BJ (cell line): ENCODE measurements around the gene TREX2. TPM values are rescaled to one million over a fixed set of nuclear protein-coding genes. Genes with fewer than 3 reads are reported as not detected.

Source experiments
- CTCF ChIA-PET: fragments of 350-600 bp; formaldehyde crosslinking; extraction: SDS; loops from one replicate; lab custom pipeline; 2021; ENCODE audit warnings: antibody characterized with exemption, inconsistent platforms; lab: Yijun Ruan, JAX
- POLR2A ChIA-PET: fragments of 300-600 bp; sonication (Branson Sonifier 250); formaldehyde crosslinking; extraction: SDS; loops from one replicate; lab custom pipeline; 2021; ENCODE audit warnings: antibody characterized with exemption; lab: Charles Lee
- DNase-seq: peaks from one replicate; pipeline ENCODE4 v3.0.0-alpha.2; 2011; ENCODE audit warnings: low read depth
- H3K27me3 ChIP-seq: 2 replicates; pipeline ENCODE4 v1.6.0; 2011; ENCODE audit warnings: low read length; ENCODE audit not compliant: control insufficient read depth, insufficient read depth
- H3K36me3 ChIP-seq: 2 replicates; pipeline ENCODE4 v1.5.1; 2011; ENCODE audit warnings: low read length; ENCODE audit not compliant: control insufficient read depth, insufficient read depth
- H3K4me3 ChIP-seq: 2 replicates; pipeline ENCODE4 v1.5.1; 2011; ENCODE audit warnings: low read depth, mild to moderate bottlenecking, control low read depth, low read length
- CTCF ChIP-seq: IDR thresholded peaks from 2 replicates; pipeline ENCODE4 v1.5.1; 2011; ENCODE audit warnings: low read depth, mild to moderate bottlenecking, control low read depth, inconsistent platforms, low read length, moderate library complexity; ENCODE audit not compliant: insufficient read depth
- polyA plus RNA-seq: library from polyadenylated mRNA; depleted of rRNA; stranded (reverse); fragments of >200 nt; gene quantifications from 2 replicates; pipeline ENCODE4 v1.2.3, GENCODE V29; 2011

Gene TREX2
- polyA plus RNA-seq, 1 experiment, result 1.1 TPM

DNA sequence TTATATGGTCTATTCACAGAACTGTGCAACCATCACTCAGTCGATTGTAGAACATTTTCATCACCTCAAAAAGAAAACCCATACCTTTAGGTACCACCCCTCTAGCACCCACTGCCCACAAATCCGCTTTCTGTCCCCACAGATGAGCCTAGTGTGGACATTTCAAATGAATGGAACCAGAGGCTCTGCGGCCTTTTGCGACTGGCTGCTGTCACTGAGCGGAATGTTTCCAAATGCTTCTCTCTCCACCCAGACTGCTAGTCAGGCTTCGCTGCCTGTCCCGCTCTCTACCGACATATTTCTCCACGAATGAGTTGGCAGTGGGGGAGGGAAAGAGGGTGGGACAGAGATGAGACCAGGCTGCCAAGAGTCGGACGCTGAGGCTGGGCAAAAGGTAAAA lies 47.2 kb upstream of the TREX2 start:
- CTCF ChIA-PET, result interaction anchor here (1.3 to 5.9 kb wide), 3 partner anchors 10 to 32 kb away, joined by 3 to 77 read pairs (median 3); partner anchors contain the start of gene HAUS7

DNA sequence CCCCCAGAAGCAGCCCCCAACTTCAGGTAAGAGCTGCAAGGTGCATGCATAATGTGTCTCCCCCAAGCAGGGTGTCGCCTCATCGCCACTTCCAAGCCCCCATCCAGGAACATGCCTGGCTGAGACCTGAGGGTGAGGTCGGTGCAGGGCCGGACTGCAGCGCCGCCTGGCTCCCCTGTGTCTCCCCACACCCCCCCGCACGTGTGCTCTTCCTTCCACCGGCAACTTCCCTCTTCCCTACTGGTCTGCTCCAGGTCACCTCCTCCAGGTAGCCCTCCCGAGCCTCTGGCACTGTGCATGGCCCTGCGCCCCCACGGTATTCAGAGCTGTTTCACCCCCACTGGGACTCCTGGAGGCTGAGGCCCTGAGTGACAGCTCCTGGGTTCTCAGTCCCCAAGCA lies 46.7 kb upstream of the TREX2 start:
- Histone ChIP-seq H3K27me3 (no peaks in the 10 kb centered on the region), H3K4me3 (no peak overlapping the region), H3K36me3 (no peaks in the 10 kb centered on the region)
- DNase-seq, result no peak
- CTCF ChIA-PET, result interaction anchor here (1.1 to 3.3 kb wide), 4 partner anchors 16 to 32 kb away, joined by 3 to 23 read pairs (median 4); partner anchors contain the start of gene HAUS7
- TF ChIP-seq CTCF, result no peak
- POLR2A ChIA-PET, result interaction anchor here (0.6 kb wide), 1 partner anchor 21 kb away, joined by 3 read pairs; no protein-coding TSS in a partner anchor

More for the DNA sequence above, 47.2 kb upstream of the TREX2 start:
- TF ChIP-seq CTCF, result no peak
- H3K4me3 ChIP-seq, result no peak overlapping the region
- no peak for DNase-seq
- POLR2A ChIA-PET, result no interaction called here
- H3K36me3 ChIP-seq, result no peaks in the 10 kb centered on the region; the same call in 1 of the 2 replicates
- no peaks in the 10 kb centered on the region for H3K27me3 ChIP-seq

GRCh38 chrX:153491918-153492317 lies 46.1 kb upstream of the TREX2 start:
- POLR2A ChIA-PET, result no interaction called here
- DNase-seq, result no peak
- no peak for TF ChIP-seq CTCF
- CTCF ChIA-PET, result interaction anchor here (1.1 to 3.3 kb wide), 3 partner anchors 15 to 31 kb away, joined by 3 to 23 read pairs (median 4); partner anchors contain the start of gene HAUS7
- no peaks in the 10 kb centered on the region for H3K36me3 ChIP-seq
- H3K4me3 ChIP-seq, result no peak overlapping the region
- H3K27me3 ChIP-seq, result no peaks in the 10 kb centered on the region

DNA sequence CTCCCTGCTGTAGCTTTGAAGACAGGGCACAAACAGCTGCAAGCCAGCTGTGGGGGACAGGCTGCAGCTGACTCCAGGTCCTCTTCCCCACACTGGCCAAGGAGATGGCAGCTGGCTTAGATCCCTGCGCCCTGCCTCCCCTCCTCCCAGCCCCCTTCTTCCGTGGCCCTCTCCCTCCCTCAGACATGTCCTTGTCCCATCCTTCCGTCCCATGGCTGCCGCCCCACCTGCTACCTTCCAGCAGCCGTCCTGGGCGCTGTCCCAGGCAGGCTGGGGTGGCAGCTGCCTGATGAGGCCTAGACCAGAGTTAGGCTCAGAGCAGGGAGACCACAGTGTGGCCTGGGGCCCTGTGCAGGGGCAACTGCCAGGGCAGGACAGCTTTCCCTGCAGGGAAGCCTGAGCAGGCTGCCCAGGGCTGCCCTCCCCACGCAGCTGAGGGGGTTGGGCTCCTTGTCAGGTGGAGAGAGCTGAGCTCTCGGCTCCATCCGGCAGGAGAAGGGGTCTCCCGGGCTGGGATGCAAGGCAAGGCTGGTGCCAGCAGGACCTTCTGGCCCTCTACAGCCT lies 45.6 kb upstream of the TREX2 start:
- POLR2A ChIA-PET, result no interaction called here
- no peaks in the 10 kb centered on the region for H3K36me3 ChIP-seq
- no peaks in the 10 kb centered on the region for H3K27me3 ChIP-seq
- DNase-seq, result no peak
- H3K4me3 ChIP-seq, result no peak overlapping the region
- no peak for TF ChIP-seq CTCF
- CTCF ChIA-PET, result interaction anchor here (1.1 to 3.3 kb wide), 3 partner anchors 15 to 31 kb away, joined by 3 to 23 read pairs (median 4); partner anchors contain the start of gene HAUS7

GRCh38 chrX:153490217-153490930 lies 44.5 kb upstream of the TREX2 start:
- POLR2A ChIA-PET, result no interaction called here
- H3K27me3 ChIP-seq, result no peaks in the 10 kb centered on the region
- H3K4me3 ChIP-seq, result no peak overlapping the region
- CTCF ChIA-PET, result interaction anchor here (1.3 to 3.3 kb wide), 2 partner anchors 16 to 18 kb away, joined by 4 to 23 read pairs; partner anchors contain the start of gene HAUS7
- DNase-seq, result no peak
- TF ChIP-seq CTCF, result no peak
- H3K36me3 ChIP-seq, result no peaks in the 10 kb centered on the region
